T-helper 1 cell treated with Interleukin-12 subunit alpha and Interleukin-12 subunit beta and Interleukin-4 antibody, amounts not matched to agents 30 μg/mL and 1 μg/mL, for 36 hours (primary cell): ENCODE data around the gene JARID2.

Experiments used
- H3K27ac Mint-ChIP-seq: one replicate; pipeline ENCODE4 v1.8.0; 2021; ENCODE audit warnings: mild to moderate bottlenecking, mixed read lengths
- H3K27me3 Mint-ChIP-seq: one replicate; pipeline ENCODE4 v1.8.0; 2021; ENCODE audit warnings: low read depth, mixed read lengths
- H3K36me3 Mint-ChIP-seq: one replicate; pipeline ENCODE4 v1.8.0; 2021; ENCODE audit warnings: low read depth, mixed read lengths
- H3K4me1 Mint-ChIP-seq: one replicate; pipeline ENCODE4 v1.8.0; 2021; ENCODE audit warnings: low read depth, mixed read lengths
- H3K4me3 Mint-ChIP-seq: one replicate; pipeline ENCODE4 v1.8.0; 2021; ENCODE audit warnings: mild to moderate bottlenecking, moderate library complexity, mixed read lengths
- H3K9me3 Mint-ChIP-seq: one replicate; pipeline ENCODE4 v1.8.0; 2021; ENCODE audit warnings: mixed read lengths

Gene JARID2

DNA sequence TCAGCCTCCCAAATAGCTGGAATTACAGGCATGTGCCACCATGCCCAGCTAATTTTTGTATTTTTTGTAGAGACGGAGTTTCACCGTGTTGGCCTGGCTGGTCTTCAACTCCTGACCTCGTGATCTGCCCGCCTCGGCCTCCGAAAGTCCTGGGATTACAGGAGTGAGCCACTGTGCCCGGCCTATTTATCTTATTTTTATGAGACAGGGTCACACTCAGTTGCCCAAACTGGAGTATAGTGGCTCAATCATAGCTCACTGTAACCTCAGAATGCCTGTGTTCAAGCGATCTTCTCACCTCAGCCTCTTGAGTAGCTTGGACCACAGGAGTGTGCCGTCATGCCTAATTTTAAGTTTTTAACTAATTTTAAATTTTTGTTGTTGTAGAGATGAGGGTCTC lies 114.4 kb downstream of the JARID2 start:
- Mint-ChIP-seq H3K36me3 (peaks cover 3% of the 10 kb centered on the region), H3K4me1 (peaks cover 22% of the 10 kb centered on the region)

GRCh38 chr6:15361197-15361596 lies 115.3 kb downstream of the JARID2 start:
- peaks cover 3% of the 10 kb centered on the region for H3K36me3 Mint-ChIP-seq
- H3K27me3 Mint-ChIP-seq, result no peaks in the 10 kb centered on the region
- H3K9me3 Mint-ChIP-seq, result no peaks in the 10 kb centered on the region
- H3K4me1 Mint-ChIP-seq, result peaks cover 24% of the 10 kb centered on the region
- H3K4me3 Mint-ChIP-seq, result no peak overlapping the region
- H3K27ac Mint-ChIP-seq, result no peak overlapping the region

More for the DNA sequence above, 114.4 kb downstream of the JARID2 start:
- Mint-ChIP-seq H3K9me3 (no peaks in the 10 kb centered on the region), H3K27me3 (no peaks in the 10 kb centered on the region), H3K4me3 (no peak overlapping the region), H3K27ac (no peak overlapping the region)

- H3K4me3 Mint-ChIP-seq, result no peak overlapping the region
- no peaks in the 10 kb centered on the region for H3K9me3 Mint-ChIP-seq
- no peaks in the 10 kb centered on the region for H3K27me3 Mint-ChIP-seq
- peaks cover 3% of the 10 kb centered on the region for H3K36me3 Mint-ChIP-seq
- H3K4me1 Mint-ChIP-seq, result peaks cover 25% of the 10 kb centered on the region
- no peak overlapping the region for H3K27ac Mint-ChIP-seq
Observed at GRCh38 chr6:15362274-15363160, 116.6 kb downstream of the JARID2 start.

DNA sequence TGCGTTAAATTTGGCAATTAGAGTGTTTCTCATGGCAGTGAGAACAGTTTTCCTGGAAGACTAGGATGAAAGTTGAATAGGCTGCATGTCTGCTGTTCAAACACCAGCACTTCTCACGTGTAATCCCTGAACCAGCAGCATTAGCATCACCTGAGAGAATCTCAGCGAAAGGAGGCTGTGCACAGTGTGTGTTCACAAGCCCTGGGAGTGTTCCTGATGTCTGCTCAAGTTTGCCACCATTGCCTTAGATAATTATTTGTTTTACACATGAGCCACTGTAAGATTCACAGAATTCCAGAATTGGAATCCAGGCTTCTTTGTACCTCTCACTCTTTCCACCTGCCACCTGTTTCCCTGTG lies 117.3 kb downstream of the JARID2 start:
- Mint-ChIP-seq H3K27me3 (no peaks in the 10 kb centered on the region), H3K36me3 (peaks cover 7% of the 10 kb centered on the region), H3K4me3 (no peak overlapping the region), H3K9me3 (no peaks in the 10 kb centered on the region), H3K27ac (no peak overlapping the region), H3K4me1 (peaks cover 27% of the 10 kb centered on the region)

GRCh38 chr6:15363523-15364400 lies 117.9 kb downstream of the JARID2 start:
- Mint-ChIP-seq H3K27me3 (no peaks in the 10 kb centered on the region), H3K9me3 (no peaks in the 10 kb centered on the region), H3K4me1 (peaks cover 30% of the 10 kb centered on the region), H3K36me3 (peaks cover 9% of the 10 kb centered on the region), H3K4me3 (no peak overlapping the region), H3K27ac (peak overlapping the region; percentile 37)

- Mint-ChIP-seq H3K4me1 (peaks cover 25% of the 10 kb centered on the region), H3K27ac (peak overlapping the region; percentile 56), H3K36me3 (peaks cover 10% of the 10 kb centered on the region), H3K4me3 (no peak overlapping the region), H3K27me3 (no peaks in the 10 kb centered on the region), H3K9me3 (no peaks in the 10 kb centered on the region)
Observed at GRCh38 chr6:15364401-15365037, 118.7 kb downstream of the JARID2 start.

GRCh38 chr6:15365273-15365687 lies 119.4 kb downstream of the JARID2 start:
- Mint-ChIP-seq H3K4me1 (peaks cover 28% of the 10 kb centered on the region), H3K36me3 (peaks cover 11% of the 10 kb centered on the region), H3K27me3 (no peaks in the 10 kb centered on the region), H3K9me3 (no peaks in the 10 kb centered on the region), H3K27ac (peak overlapping the region; percentile 12), H3K4me3 (peak overlapping the region; percentile 22)

- Mint-ChIP-seq H3K4me1 (peaks cover 32% of the 10 kb centered on the region), H3K36me3 (peaks cover 11% of the 10 kb centered on the region), H3K27me3 (no peaks in the 10 kb centered on the region), H3K27ac (no peak overlapping the region), H3K9me3 (no peaks in the 10 kb centered on the region), H3K4me3 (no peak overlapping the region)
Observed at GRCh38 chr6:15366003-15366535, 120.2 kb downstream of the JARID2 start.

- Mint-ChIP-seq H3K4me1 (peaks cover 37% of the 10 kb centered on the region), H3K4me3 (no peak overlapping the region), H3K9me3 (no peaks in the 10 kb centered on the region), H3K27ac (no peak overlapping the region), H3K27me3 (no peaks in the 10 kb centered on the region), H3K36me3 (peaks cover 11% of the 10 kb centered on the region)
Observed at GRCh38 chr6:15366879-15367278, 121.0 kb downstream of the JARID2 start.

GRCh38 chr6:15368186-15368585 lies 122.3 kb downstream of the JARID2 start:
- H3K36me3 Mint-ChIP-seq, result peaks cover 11% of the 10 kb centered on the region
- H3K4me1 Mint-ChIP-seq, result peaks cover 38% of the 10 kb centered on the region
- H3K4me3 Mint-ChIP-seq, result no peak overlapping the region
- H3K27ac Mint-ChIP-seq, result no peak overlapping the region
- H3K27me3 Mint-ChIP-seq, result no peaks in the 10 kb centered on the region
- no peaks in the 10 kb centered on the region for H3K9me3 Mint-ChIP-seq

- Mint-ChIP-seq H3K4me1 (peaks cover 38% of the 10 kb centered on the region), H3K9me3 (no peaks in the 10 kb centered on the region), H3K4me3 (no peak overlapping the region), H3K36me3 (peaks cover 11% of the 10 kb centered on the region), H3K27ac (no peak overlapping the region), H3K27me3 (no peaks in the 10 kb centered on the region)
Observed at GRCh38 chr6:15368873-15369272, 123.0 kb downstream of the JARID2 start.

DNA sequence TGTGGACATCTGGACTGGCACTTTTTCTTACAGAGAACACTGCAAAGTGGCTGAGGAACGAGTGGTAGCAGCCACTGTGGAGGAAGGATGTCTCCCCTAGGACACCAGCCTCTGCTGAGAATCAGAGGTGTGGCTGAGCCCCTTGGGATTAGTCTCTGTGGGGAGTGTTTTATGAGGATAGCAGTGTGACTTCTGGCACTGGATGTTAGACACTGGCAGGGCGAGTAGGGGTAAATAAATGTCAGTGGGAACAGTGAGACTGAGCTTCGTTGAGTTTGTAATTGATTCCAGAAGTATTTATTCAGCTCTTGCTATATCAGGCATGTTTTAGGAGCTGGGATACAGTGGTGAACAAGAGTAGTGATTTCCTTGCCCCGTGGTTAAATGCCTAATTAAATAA lies 124.0 kb downstream of the JARID2 start:
- Mint-ChIP-seq H3K4me1 (peaks cover 38% of the 10 kb centered on the region), H3K27me3 (no peaks in the 10 kb centered on the region), H3K36me3 (peaks cover 11% of the 10 kb centered on the region), H3K4me3 (no peak overlapping the region), H3K9me3 (no peaks in the 10 kb centered on the region), H3K27ac (no peak overlapping the region)

- Mint-ChIP-seq H3K4me1 (peaks cover 35% of the 10 kb centered on the region), H3K27ac (no peak overlapping the region)
Observed at GRCh38 chr6:15370733-15371671, 125.1 kb downstream of the JARID2 start.

More at GRCh38 chr6:15370733-15371671, 125.1 kb downstream of the JARID2 start:
- H3K36me3 Mint-ChIP-seq, result peaks cover 17% of the 10 kb centered on the region
- H3K27me3 Mint-ChIP-seq, result no peaks in the 10 kb centered on the region
- no peak overlapping the region for H3K4me3 Mint-ChIP-seq
- H3K9me3 Mint-ChIP-seq, result no peaks in the 10 kb centered on the region
